H1 (cell line): ENCODE measurements around the gene SLC2A10.
A peak's percentile ranks its signal among the peaks of the same experiment; 100 is the strongest.

ENCODE experiments used
- ATF2 ChIP-seq: IDR thresholded peaks from 2 replicates; pipeline ENCODE4 v1.6.1; 2012; ENCODE audit warnings: low read length, inconsistent platforms
- CBX5 ChIP-seq: fragments of 300-800, 300-1000 bp; sonication (generic); IDR thresholded peaks from 2 replicates; pipeline ENCODE4 v1.7.1; 2016; ENCODE audit warnings: antibody characterized with exemption, low read length, low read depth
- CTCF ChIP-seq, 3 experiments: IDR thresholded peaks; 1 replicate in 2 of 3; 2 replicates in 1 of 3; pipeline versions ENCODE4 v1.5.1 to v1.6.1; 2011; ENCODE audit warnings: low read length in 3 of 3, mild to moderate bottlenecking in 3 of 3, inconsistent platforms in 2 of 3, low read depth in 1 of 3, moderate library complexity in 1 of 3; ENCODE audit not compliant: insufficient read depth in 1 of 3; ENCODE audit errors: control extremely low read depth in 1 of 3
- EGR1 ChIP-seq: IDR thresholded peaks from 2 replicates; pipeline ENCODE4 v1.6.1; 2011; ENCODE audit warnings: low read depth, low read length, borderline replicate concordance
- JUN ChIP-seq: IDR thresholded peaks from 2 replicates; pipeline ENCODE4 v1.6.1; 2011; ENCODE audit warnings: low read depth, mild to moderate bottlenecking, improper control_type of control experiment, low read length
- POLR2A ChIP-seq, 2 experiments: IDR thresholded peaks; 1 replicate in 1 of 2; 2 replicates in 1 of 2; pipeline ENCODE4 v1.6.1; 2011; ENCODE audit warnings: low read depth in 2 of 2, low read length in 2 of 2, mild to moderate bottlenecking in 2 of 2; ENCODE audit errors: control extremely low read depth in 1 of 2
- POLR2AphosphoS5 ChIP-seq: IDR thresholded peaks from 2 replicates; pipeline ENCODE4 v1.6.1; 2011; ENCODE audit warnings: low read depth, low read length
- ZNF274 ChIP-seq: IDR thresholded peaks from 2 replicates; pipeline ENCODE4 v1.7.0; 2012; ENCODE audit warnings: low read length, borderline replicate concordance; ENCODE audit errors: extremely low read depth

GRCh38 chr20:46772901-46773300 lies 63.5 kb downstream of the SLC2A10 start:
- TF ChIP-seq JUN (no peak), POLR2A (IDR thresholded peaks at IDR 0.05; ENCODE audit: control extremely low read depth in 1 of 2, low read depth in 2 of 2, low read length in 2 of 2) (no peak), POLR2AphosphoS5 (no peak), EGR1 (no peak), ZNF274 (no peak), CTCF (IDR thresholded peaks at IDR 0.05; ENCODE audit: control extremely low read depth in 1 of 3, insufficient read depth in 1 of 3, low read depth in 1 of 3, low read length in 3 of 3) (peak in 2 of 3 experiments; percentile 18 to 25; a peak in 2 of 4 replicates), ATF2 (no peak), CBX5 (no peak)
